Lung (tissue), 12 donors: Measurements from ENCODE around the gene TMEM121B. TPM values are rescaled to one million over a fixed set of nuclear protein-coding genes. Genes with fewer than 3 reads are reported as not detected.

ENCODE experiments used
- ATAC-seq: fragments of 200-7000 bp; cut with Tn5 transposase; one replicate; pipeline ENCODE4 v1.9.1; 2020; ENCODE audit warnings: moderate number of reproducible peaks; ENCODE audit not compliant: insufficient read depth, low FRiP score
- DNase-seq, 3 donors: peaks; one replicate each; pipeline ENCODE4 v3.0.0-alpha.2; 2013 to 2017
- H3K27ac ChIP-seq, 2 donors: one replicate each; pipeline ENCODE4 v1.5.1; 2013; ENCODE audit warnings: mild to moderate bottlenecking in 2 of 2, moderate library complexity in 2 of 2, control low read depth in 1 of 2, inconsistent platforms in 1 of 2, low read depth in 1 of 2, low read length in 1 of 2
- H3K27me3 ChIP-seq, 3 donors: one replicate each; pipeline ENCODE4 v1.5.1; 2013; ENCODE audit warnings: low read length in 2 of 3; ENCODE audit not compliant: control insufficient read depth in 3 of 3, insufficient read depth in 3 of 3
- H3K36me3 ChIP-seq, 4 donors: one replicate each; pipeline ENCODE4 v1.5.1; 2013; ENCODE audit warnings: low read length in 4 of 4, mild to moderate bottlenecking in 1 of 4, moderate library complexity in 1 of 4; ENCODE audit not compliant: control insufficient read depth in 4 of 4, insufficient read depth in 4 of 4
- H3K4me1 ChIP-seq, 5 donors: one replicate each; pipeline ENCODE4 v1.5.1; 2013; ENCODE audit warnings: low read length in 5 of 5, mild to moderate bottlenecking in 2 of 5, moderate library complexity in 1 of 5; ENCODE audit not compliant: control insufficient read depth in 5 of 5, insufficient read depth in 5 of 5
- H3K4me3 ChIP-seq: one replicate; pipeline ENCODE4 v1.5.1; 2013; ENCODE audit warnings: mild to moderate bottlenecking, control low read depth, moderate library complexity
- H3K9ac ChIP-seq, 2 donors: one replicate each; pipeline ENCODE4 v1.5.1; 2013; ENCODE audit warnings: low read length in 2 of 2, control low read depth in 1 of 2; ENCODE audit not compliant: insufficient read depth in 1 of 2
- H3K9me3 ChIP-seq, 4 donors: one replicate each; pipeline ENCODE4 v1.5.1; 2013; ENCODE audit warnings: low read length in 3 of 4, mild to moderate bottlenecking in 1 of 4, moderate library complexity in 1 of 4; ENCODE audit not compliant: control insufficient read depth in 4 of 4, insufficient read depth in 3 of 4
- CTCF ChIP-seq: IDR thresholded peaks from 2 replicates; pipeline ENCODE4 v1.5.1; 2012; ENCODE audit warnings: mild to moderate bottlenecking; ENCODE audit errors: control extremely low read depth, extremely low read depth
- WGBS, 2 donors: extraction: QIAGEN DNeasy Blood & Tissue Kit; methylation state at CpG; one replicate each; pipeline ENCODE4 v1.1.7; 2013; 5-methylcytosine and 5-hydroxymethylcytosine counted together
- polyA plus RNA-seq, 2 donors: library from polyadenylated mRNA; stranded (reverse); fragments of 200-250 nt; gene quantifications; one replicate each; pipeline ENCODE4 v1.2.1, GENCODE V29; 2013
- total RNA-seq, 2 donors: library from RNA; depleted of rRNA in 1 of 2; stranded (reverse); fragments of >200 nt in 1 of 2; gene quantifications; one replicate each; pipeline ENCODE4 v1.2.1, GENCODE V29; 2014 to 2021
- donor health status: control.
- donor health status: control.
- donor health status: Bipolar disorder and iron deficiency.
- donor health status: healthy.
- donor health status: DM: yes; HTN: yes; CAD: no.

TMEM121B gene
- total and polyA plus RNA-seq, 4 donors, result 0.26 to 1.4 (median 0.56) TPM

- no peak overlapping the region for H3K27ac ChIP-seq
- peaks cover 0 to 13% (median 3%) of the 10 kb centered on the region in 5 donors for H3K4me1 ChIP-seq
- no peak overlapping the region for H3K9ac ChIP-seq
- H3K9me3 ChIP-seq, result peaks cover 0 to 4% (median 0%) of the 10 kb centered on the region in 4 donors
- no peak overlapping the region for H3K4me3 ChIP-seq
- ATAC-seq (no peak), DNase-seq (no peak)
- 39 to 48% methylated on average over 4 of the region's 4 CpGs for WGBS, 2 donors
- peaks cover 0 to 3% (median 0%) of the 10 kb centered on the region in 4 donors for H3K36me3 ChIP-seq
- peaks cover 4 to 12% (median 6%) of the 10 kb centered on the region in 3 donors for H3K27me3 ChIP-seq
- no peak for TF ChIP-seq CTCF
Observed at GRCh38 chr22:17115236-17115635, 5.9 kb downstream of the TMEM121B start.

DNA sequence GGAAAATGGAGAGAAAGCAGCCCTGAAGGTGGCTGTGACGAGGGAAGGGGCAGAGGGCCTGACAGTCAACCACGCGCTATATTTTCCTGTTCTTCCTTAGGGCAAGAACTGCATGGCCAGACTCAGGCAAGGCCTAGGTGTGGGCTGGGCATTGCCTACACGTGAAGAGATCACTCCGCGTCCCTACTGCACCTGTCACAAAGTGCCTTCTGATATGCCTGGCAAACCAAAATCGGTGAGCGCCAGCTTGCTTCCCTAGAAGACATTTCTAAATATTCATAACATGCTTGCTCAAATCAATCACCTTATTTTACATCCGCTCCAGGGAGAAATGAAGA is 6.3 kb downstream of the TMEM121B start:
- no peak overlapping the region for H3K9ac ChIP-seq
- ATAC-seq, result no peak
- no peak overlapping the region for H3K27ac ChIP-seq
- 67 to 84% methylated on average over 9 of the region's 9 CpGs for WGBS, 2 donors
- TF ChIP-seq CTCF, result no peak
- peaks cover 0 to 12% (median 3%) of the 10 kb centered on the region in 5 donors for H3K4me1 ChIP-seq
- no peak for DNase-seq
- no peak overlapping the region for H3K4me3 ChIP-seq
- peaks cover 0 to 4% (median 0%) of the 10 kb centered on the region in 4 donors for H3K36me3 ChIP-seq
- H3K9me3 ChIP-seq, result peaks cover 0 to 3% (median 0%) of the 10 kb centered on the region in 4 donors
- peaks cover 4 to 12% (median 6%) of the 10 kb centered on the region in 3 donors for H3K27me3 ChIP-seq

- Histone ChIP-seq H3K36me3 (peaks cover 0 to 9% (median 0%) of the 10 kb centered on the region in 4 donors), H3K9me3 (no peaks in the 10 kb centered on the region), H3K9ac (no peak overlapping the region), H3K4me3 (no peak overlapping the region), H3K27me3 (peaks cover 0 to 12% (median 6%) of the 10 kb centered on the region in 3 donors), H3K27ac (no peak overlapping the region), H3K4me1 (peaks cover 0 to 9% (median 3%) of the 10 kb centered on the region in 5 donors)
- DNase-seq (no peak), ATAC-seq (no peak)
- no peak for TF ChIP-seq CTCF
- 59 to 69% methylated on average over 13 of the region's 13 CpGs for WGBS, 2 donors
Observed at GRCh38 chr22:17114173-17114897, 6.8 kb downstream of the TMEM121B start.
